Esophagus muscularis mucosa (tissue), 4 donors: ENCODE measurements around the gene SEC22A. TPM values are rescaled to one million over a fixed set of nuclear protein-coding genes. Genes with fewer than 3 reads are reported as not detected.

ENCODE experiments used
- DNase-seq: peaks from one replicate; pipeline ENCODE4 v3.0.0-alpha.2; 2017; ENCODE audit errors: extremely low spot score
- H3K27ac ChIP-seq, 4 donors: fragments of 200-600 bp; sonication (generic); replicated peaks in 1 of 4; 1 replicate in 3 of 4; 2 replicates in 1 of 4; pipeline ENCODE4 v1.5.1; 2016 to 2019; ENCODE audit warnings: mild to moderate bottlenecking in 1 of 4
- H3K27me3 ChIP-seq, 4 donors: fragments of 200-600 bp; sonication (generic); one replicate each; pipeline versions ENCODE4 v1.5.1 to v1.6.0; 2016 to 2019
- H3K36me3 ChIP-seq, 4 donors: fragments of 200-600 bp; sonication (generic); one replicate each; pipeline ENCODE4 v1.5.1; 2016 to 2019
- H3K4me1 ChIP-seq, 4 donors: fragments of 200-600 bp; sonication (generic); one replicate each; pipeline ENCODE4 v1.5.1; 2016 to 2019
- H3K4me3 ChIP-seq, 4 donors: fragments of 200-600 bp; sonication (generic); 1 replicate in 2 of 4; 2 replicates in 2 of 4; pipeline ENCODE4 v1.5.1; 2016 to 2019; ENCODE audit warnings: mild to moderate bottlenecking in 4 of 4, moderate library complexity in 1 of 4
- H3K9me3 ChIP-seq, 4 donors: fragments of 200-600 bp; sonication (generic); 1 replicate in 3 of 4; 2 replicates in 1 of 4; pipeline ENCODE4 v1.5.1; 2016 to 2019
- EP300 ChIP-seq: sonication (generic); formaldehyde crosslinking; IDR thresholded peaks from one replicate; pipeline ENCODE4 v1.6.1; 2017; ENCODE audit warnings: antibody characterized with exemption
- POLR2A ChIP-seq: fragments of 450-650 bp; IDR thresholded peaks from one replicate; pipeline ENCODE4 v1.6.1; 2017; ENCODE audit warnings: antibody characterized with exemption, moderate library complexity, mild to moderate bottlenecking, low read depth
- POLR2AphosphoS5 ChIP-seq, 2 donors: sonication (generic); formaldehyde crosslinking; IDR thresholded peaks; one replicate each; pipeline ENCODE4 v1.6.1; 2017; ENCODE audit warnings: antibody characterized with exemption in 2 of 2
- WGBS: methylation state at CpG from one replicate; pipeline ENCODE4 v1.1.5; 2018; 5-methylcytosine and 5-hydroxymethylcytosine counted together
- intact Hi-C: fragments of 100-400 bp; cut with DNase I; formaldehyde crosslinking; loops from one replicate; pipeline ENCODE4 v1.15.1; 2023
- total RNA-seq, 4 donors: library from RNA; depleted of rRNA; stranded (reverse); fragments of >200 nt; gene quantifications; one replicate each; pipeline versions ENCODE4 v1.1.0 to v1.2.1, GENCODE V29; 2016
- TF ChIP-seq, protein P1 (sequence below), 3 experiments: fragments of 200-600 bp in 2 of 3; fragments of 450-650 bp in 1 of 3; sonication (generic) in 2 of 3; IDR thresholded peaks; one replicate each; pipeline ENCODE4 v1.5.1; 2017 to 2019; ENCODE audit warnings: antibody characterized with exemption in 3 of 3, mild to moderate bottlenecking in 2 of 3, moderate library complexity in 1 of 3

The SEC22A gene
- total RNA-seq, 4 donors from 2014 or later, result 12.0 to 29.9 (median 20.0) TPM

DNA sequence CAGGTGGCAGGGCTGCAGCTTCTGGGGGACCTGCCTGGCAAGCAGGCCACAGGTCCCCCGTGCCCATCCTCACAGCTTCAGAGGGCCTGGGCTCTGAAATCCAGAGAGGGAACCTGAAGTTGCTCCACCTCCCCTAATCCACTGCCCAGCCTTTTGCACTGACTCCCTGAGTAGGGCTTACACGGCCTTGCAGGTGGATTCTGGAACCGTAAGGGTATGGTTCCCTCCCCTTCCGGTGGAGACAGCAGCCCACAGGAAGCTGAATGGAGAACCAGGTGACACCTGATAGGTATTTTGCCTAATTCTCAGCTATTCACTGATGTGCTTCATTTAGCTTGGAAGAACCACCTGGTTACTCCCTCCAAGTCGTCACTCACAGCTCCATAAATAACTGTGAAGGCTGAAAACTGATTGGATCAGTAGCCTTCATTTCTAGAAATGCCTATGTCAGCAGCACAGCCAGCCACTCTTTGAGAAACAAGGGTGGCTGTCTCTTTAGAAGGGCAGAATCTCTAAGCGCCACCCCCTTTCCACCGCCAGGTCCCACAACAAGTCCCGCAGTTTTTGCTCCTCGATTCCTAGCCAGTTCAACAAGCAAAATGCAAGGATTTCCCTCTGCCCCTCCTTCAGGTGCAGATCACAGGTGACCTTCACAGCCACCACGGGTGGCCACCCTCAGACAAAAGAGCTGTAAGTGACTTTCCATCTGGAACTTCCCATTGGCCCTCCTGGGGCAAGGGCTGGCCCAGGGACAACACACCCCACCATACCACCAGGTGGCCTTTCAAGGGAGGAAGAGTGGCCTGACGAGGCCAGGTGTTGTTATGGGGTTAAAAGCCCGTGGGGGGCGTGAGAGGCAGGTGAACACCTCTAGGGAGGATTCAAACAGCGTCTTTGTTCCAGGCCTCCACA is 112.9 kb downstream of the SEC22A start:
- H3K9me3 ChIP-seq, result no peaks in the 10 kb centered on the region
- DNase-seq, result no peak
- H3K36me3 ChIP-seq, result peaks cover 36 to 86% (median 76%) of the 10 kb centered on the region in 4 donors
- TF ChIP-seq POLR2AphosphoS5 (IDR thresholded peaks at IDR 0.05), result no peak
- no peak for TF ChIP-seq POLR2A
- TF ChIP-seq, protein P1, sequence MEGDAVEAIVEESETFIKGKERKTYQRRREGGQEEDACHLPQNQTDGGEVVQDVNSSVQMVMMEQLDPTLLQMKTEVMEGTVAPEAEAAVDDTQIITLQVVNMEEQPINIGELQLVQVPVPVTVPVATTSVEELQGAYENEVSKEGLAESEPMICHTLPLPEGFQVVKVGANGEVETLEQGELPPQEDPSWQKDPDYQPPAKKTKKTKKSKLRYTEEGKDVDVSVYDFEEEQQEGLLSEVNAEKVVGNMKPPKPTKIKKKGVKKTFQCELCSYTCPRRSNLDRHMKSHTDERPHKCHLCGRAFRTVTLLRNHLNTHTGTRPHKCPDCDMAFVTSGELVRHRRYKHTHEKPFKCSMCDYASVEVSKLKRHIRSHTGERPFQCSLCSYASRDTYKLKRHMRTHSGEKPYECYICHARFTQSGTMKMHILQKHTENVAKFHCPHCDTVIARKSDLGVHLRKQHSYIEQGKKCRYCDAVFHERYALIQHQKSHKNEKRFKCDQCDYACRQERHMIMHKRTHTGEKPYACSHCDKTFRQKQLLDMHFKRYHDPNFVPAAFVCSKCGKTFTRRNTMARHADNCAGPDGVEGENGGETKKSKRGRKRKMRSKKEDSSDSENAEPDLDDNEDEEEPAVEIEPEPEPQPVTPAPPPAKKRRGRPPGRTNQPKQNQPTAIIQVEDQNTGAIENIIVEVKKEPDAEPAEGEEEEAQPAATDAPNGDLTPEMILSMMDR (IDR thresholded peaks at IDR 0.05), result no peak
- TF ChIP-seq EP300, result no peak
- WGBS, result 53% methylated on average over 13 of the region's 14 CpGs
- H3K4me1 ChIP-seq, result peaks cover 0 to 35% (median 29%) of the 10 kb centered on the region in 4 donors
- intact Hi-C loops, result no loop called here
- H3K27me3 ChIP-seq, result no peaks in the 10 kb centered on the region
- H3K4me3 ChIP-seq, result no peak overlapping the region
- peak overlapping the region in 3 of 4 donors; percentile 44 to 64 (median 63) for H3K27ac ChIP-seq

DNA sequence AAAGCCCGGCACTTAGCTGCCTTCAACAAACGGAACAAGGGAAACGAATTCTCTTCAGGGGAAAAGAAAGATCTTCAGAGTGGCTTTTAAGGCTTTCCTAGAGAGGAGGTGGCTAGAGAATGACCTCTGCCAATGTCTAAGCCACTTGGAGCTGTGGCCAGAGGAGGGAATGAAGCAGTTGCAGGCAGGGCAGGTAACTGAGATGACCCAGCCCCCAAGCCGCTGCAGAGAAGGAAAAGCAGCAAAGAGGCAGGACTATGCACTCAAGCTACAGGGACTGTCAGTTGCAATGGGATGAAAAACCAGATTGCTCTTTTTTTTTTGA is 113.5 kb downstream of the SEC22A start:
- intact Hi-C loops, result no loop called here
- 55% methylated on average over 4 of the region's 4 CpGs for WGBS
- Histone ChIP-seq H3K9me3 (no peaks in the 10 kb centered on the region), H3K27me3 (no peaks in the 10 kb centered on the region), H3K4me3 (no peak overlapping the region), H3K36me3 (peaks cover 36 to 86% (median 77%) of the 10 kb centered on the region in 4 donors), H3K27ac (peak overlapping the region in 2 of 4 donors; percentile 63 to 64), H3K4me1 (peaks cover 2 to 40% (median 29%) of the 10 kb centered on the region in 4 donors)
- no peak for DNase-seq
- TF ChIP-seq POLR2AphosphoS5 (IDR thresholded peaks at IDR 0.05), result no peak

GRCh38 chr3:123317716-123318115 is 116.0 kb downstream of the SEC22A start:
- H3K27ac ChIP-seq, result no peak overlapping the region
- TF ChIP-seq, protein P1 (IDR thresholded peaks at IDR 0.05), result no peak
- no peak for TF ChIP-seq POLR2AphosphoS5 (IDR thresholded peaks at IDR 0.05)
- no peak for TF ChIP-seq POLR2A
- TF ChIP-seq EP300, result no peak
- no peak for DNase-seq
- peaks cover 36 to 92% (median 81%) of the 10 kb centered on the region in 4 donors for H3K36me3 ChIP-seq
- intact Hi-C loops, result no loop called here
- H3K9me3 ChIP-seq, result no peaks in the 10 kb centered on the region
- no peaks in the 10 kb centered on the region for H3K27me3 ChIP-seq
- WGBS, result 80% methylated on average over 11 of the region's 14 CpGs
- no peak overlapping the region for H3K4me3 ChIP-seq
- H3K4me1 ChIP-seq, result peaks cover 7 to 59% (median 40%) of the 10 kb centered on the region in 4 donors

GRCh38 chr3:123318374-123318773 is 116.6 kb downstream of the SEC22A start:
- Histone ChIP-seq H3K27ac (peak overlapping the region in 1 of 4 donors; percentile 46), H3K4me3 (no peak overlapping the region), H3K4me1 (peaks cover 7 to 59% (median 38%) of the 10 kb centered on the region in 4 donors), H3K27me3 (no peaks in the 10 kb centered on the region), H3K36me3 (peaks cover 36 to 93% (median 77%) of the 10 kb centered on the region in 4 donors), H3K9me3 (no peaks in the 10 kb centered on the region)
- intact Hi-C loops, result no loop called here
- DNase-seq, result no peak
- 81% methylated on average over 3 of the region's 3 CpGs for WGBS
- TF ChIP-seq POLR2AphosphoS5 (IDR thresholded peaks at IDR 0.05) (no peak), EP300 (no peak), POLR2A (no peak)
- TF ChIP-seq, protein P1 (IDR thresholded peaks at IDR 0.05), result no peak

DNA sequence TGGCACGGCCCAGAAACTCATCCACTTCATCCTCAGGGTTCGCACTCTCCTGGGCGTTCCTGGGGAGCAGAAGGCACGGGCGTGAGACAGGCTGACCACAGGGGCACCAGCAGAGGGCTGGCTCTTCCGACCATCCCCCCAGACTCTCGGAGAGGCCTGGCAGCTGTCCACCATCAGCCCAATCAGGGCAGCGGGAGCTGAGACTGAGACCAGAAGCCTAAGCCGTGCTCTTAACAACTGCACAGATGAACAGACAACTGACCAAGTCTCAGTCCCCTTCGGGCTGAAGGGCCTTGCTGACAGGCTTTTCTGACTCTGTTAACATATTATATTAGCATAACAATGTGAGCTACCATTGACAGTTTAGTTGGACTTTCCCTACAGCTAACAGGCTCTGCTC is 118.0 kb downstream of the SEC22A start:
- 54% methylated on average over 7 of the region's 10 CpGs for WGBS

More for the DNA sequence above, 118.0 kb downstream of the SEC22A start:
- H3K27ac ChIP-seq, result peak overlapping the region; percentile 16 to 63 (median 54)
- no peak overlapping the region for H3K4me3 ChIP-seq
- TF ChIP-seq EP300, result no peak
- intact Hi-C loops, result no loop called here
- peaks cover 36 to 92% (median 72%) of the 10 kb centered on the region in 4 donors for H3K36me3 ChIP-seq
- no peak for DNase-seq
- no peaks in the 10 kb centered on the region for H3K9me3 ChIP-seq
- peaks cover 12 to 59% (median 38%) of the 10 kb centered on the region in 4 donors for H3K4me1 ChIP-seq
- H3K27me3 ChIP-seq, result no peaks in the 10 kb centered on the region
